Measurements from ENCODE around the gene BCR.

DNA sequence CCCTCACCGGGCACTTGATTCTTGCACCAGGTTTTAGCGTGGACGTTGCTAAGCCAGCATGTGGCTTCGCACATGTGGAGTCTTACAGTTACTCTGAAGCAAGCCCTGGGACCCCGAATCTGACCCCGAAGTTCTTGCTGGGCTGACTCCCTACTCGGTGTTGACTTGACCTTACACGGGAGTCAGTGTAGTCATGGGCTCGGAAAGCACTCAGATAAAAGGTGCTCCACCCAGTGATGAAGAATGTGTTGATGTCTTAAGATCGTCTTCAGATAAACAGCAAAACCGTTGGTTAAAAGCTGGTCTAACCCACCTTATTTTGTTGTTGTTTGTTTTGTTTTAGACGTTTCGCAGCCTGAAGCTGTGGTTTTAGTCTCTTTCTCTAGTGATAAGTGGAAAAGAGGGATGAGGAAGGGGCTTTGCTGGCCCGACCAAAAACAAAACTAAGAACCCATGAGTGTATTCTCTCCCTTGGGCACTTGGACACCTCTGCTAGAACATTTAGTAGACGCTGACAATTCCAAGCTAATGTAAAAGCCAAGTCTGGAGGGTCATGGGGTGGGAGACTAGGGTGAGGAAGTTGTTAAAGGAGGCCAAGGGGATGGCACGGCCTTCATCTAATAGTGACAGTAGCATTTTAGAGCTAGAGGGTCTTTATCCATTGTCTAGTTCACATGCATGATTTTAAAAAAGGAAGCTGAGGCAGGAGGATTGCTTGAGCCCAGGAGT is 69.9 kb downstream of the BCR start:
- TF ChIP-seq CTCF (conservative IDR thresholded peaks at IDR 0.05; ENCODE audit: low read depth, low read length) (no peak), BHLHE40 (IDR thresholded peaks at IDR 0.05; ENCODE audit: low read depth, low read length) (no peak), RFX5 (IDR thresholded peaks at IDR 0.05; ENCODE audit: low read depth, low read length) (no peak), CEBPB (IDR thresholded peaks at IDR 0.05; ENCODE audit: low read depth, low read length) (no peak), RAD21 (IDR thresholded peaks at IDR 0.05; ENCODE audit: low read length) (no peak), POLR2A (IDR thresholded peaks at IDR 0.05; ENCODE audit: low read depth, low read length) (no peak), SMC3 (IDR thresholded peaks at IDR 0.05; ENCODE audit: low read depth, low read length) (no peak)
- TF ChIP-seq, protein P1, sequence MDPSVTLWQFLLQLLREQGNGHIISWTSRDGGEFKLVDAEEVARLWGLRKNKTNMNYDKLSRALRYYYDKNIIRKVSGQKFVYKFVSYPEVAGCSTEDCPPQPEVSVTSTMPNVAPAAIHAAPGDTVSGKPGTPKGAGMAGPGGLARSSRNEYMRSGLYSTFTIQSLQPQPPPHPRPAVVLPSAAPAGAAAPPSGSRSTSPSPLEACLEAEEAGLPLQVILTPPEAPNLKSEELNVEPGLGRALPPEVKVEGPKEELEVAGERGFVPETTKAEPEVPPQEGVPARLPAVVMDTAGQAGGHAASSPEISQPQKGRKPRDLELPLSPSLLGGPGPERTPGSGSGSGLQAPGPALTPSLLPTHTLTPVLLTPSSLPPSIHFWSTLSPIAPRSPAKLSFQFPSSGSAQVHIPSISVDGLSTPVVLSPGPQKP (IDR thresholded peaks at IDR 0.05; ENCODE audit: borderline replicate concordance, low read depth, low read length), result no peak

Data from IMR-90 (cell line).